ENCODE data around the gene GPR27.

Gene GPR27

GRCh38 chr3:71753701-71754609 is at the start of gene GPR27:
Gene GPR27 (plus strand): TSS chr3:71753855. CDS start chr3:71754050, 195 bp downstream.
- no peak for DNase-seq

GRCh38 chr3:71704915-71705314 is 48.7 kb upstream of the GPR27 start:
- DNase-seq = no peak

- DNase-seq = no peak
Measured at GRCh38 chr3:71705681-71706080, 48.0 kb upstream of the GPR27 start.

- DNase-seq = no peak
Measured at GRCh38 chr3:71707595-71707994, 46.1 kb upstream of the GPR27 start.

DNA sequence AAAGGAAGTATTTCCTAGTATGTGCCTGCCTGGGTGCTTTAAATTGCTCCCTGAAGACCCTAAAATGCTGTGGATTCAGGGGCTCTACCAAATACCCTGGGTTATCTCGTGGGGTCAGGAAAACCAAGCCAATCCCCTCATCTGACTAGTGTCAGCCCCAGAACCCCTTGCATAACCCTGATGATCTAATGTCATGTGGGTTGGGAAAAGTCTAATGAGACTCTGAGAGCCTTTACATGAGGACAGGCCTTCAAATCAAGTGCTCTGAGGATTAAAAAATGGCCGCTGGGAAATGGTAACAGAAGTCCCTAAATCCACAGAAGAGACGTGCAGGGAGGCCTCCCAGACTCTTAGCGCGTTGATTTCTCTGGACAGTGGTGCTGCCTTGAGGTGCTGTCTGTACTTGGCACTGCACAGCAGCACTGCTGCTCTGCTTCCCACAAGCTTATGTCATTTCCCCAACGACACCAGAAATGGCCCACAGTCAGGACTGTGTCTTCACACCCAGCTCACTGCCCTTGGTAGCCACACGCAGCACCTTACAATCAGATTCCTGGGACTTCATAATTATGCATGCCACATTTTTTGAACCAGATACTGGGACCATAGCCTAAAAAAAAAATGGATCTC is 45.1 kb upstream of the GPR27 start:
- DNase-seq = no peak

- DNase-seq = no peak
Measured at GRCh38 chr3:71709908-71710511, 43.6 kb upstream of the GPR27 start.

- DNase-seq = no peak
Measured at GRCh38 chr3:71710906-71711494, 42.7 kb upstream of the GPR27 start.

DNA sequence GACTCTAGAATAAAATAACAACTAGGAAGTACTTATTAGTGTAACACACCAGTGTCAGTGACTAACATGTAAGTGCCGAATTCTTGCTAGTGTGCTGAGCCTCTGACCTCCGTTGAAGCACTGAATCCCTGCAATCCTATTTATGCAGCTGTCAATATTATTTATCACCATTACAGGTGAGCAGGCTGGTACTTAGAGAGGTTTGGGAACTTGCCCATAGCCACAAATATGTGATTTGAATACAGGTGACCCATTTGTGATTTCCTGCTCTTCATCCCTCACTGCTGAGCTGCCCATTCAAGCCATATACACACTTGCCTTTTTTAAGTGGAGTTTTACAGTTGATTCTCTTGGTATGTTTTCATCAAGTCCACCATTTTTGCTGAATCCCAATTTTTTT is 40.6 kb upstream of the GPR27 start:
- DNase-seq = no peak

DNA sequence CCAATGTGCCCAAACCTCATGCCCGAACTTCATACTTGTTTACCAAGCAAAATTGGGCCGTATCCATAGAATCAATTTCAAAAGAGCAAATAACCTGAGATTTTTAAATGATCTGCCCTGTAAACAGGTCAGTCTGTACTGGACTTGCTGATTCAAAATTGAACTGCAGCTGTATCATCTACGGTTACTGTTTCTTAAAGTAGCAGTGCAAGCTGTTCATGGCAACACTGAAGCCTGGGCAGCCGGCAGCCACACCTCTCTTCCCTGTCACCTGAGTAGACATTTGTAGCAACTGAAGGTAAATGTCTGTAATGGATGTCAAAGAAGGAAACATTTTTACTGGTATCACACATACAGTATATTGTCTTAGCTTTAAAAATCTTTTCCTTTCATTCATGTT is 39.1 kb upstream of the GPR27 start:
- DNase-seq = no peak

GRCh38 chr3:71718072-71718471 is 35.6 kb upstream of the GPR27 start:
- peak; percentile 25 for DNase-seq

DNA sequence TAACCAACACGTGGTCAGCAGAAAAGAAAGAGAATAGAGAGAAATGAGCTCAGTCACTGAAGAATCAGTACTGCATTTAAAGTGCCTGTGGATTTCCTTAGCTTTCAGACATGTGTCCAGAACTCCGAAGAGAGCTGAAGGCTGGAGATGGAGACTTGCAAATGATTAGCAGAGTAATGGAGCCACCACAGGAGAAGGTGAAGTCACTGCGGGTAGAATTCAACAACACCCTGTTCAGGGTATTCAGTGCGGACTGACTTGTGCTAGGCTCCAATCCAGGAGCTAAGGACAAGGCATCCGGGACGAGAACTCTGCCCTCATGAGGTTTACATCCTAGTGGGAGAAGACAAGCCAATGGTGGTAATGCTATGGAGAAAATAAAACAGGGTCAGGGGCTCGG is 32.7 kb upstream of the GPR27 start:
- no peak for DNase-seq

GRCh38 chr3:71721651-71722157 is 32.0 kb upstream of the GPR27 start:
- DNase-seq = peak; percentile 26

DNA sequence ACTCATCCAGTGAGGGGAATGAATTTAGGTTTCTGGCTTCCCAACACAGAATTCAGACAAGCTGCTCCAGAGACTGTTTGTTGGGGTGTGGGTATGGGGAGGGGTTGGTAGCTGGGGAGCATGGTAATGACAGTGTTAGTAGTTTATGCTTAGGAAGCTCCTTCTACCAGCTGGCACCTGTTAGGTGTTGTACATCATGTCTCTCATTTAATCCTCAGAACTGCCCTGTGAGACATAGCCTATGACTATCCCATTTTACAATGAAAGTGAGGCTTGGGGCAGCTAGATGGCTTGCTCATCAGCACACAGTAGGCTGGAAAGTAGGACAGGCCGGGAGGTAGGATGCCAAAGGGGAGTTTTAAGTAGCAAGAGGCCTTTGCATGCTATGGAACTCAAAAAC is 31.0 kb upstream of the GPR27 start:
- no peak for DNase-seq

GRCh38 chr3:71723452-71724170 is 30.0 kb upstream of the GPR27 start:
- DNase-seq = peak; percentile 38

DNA sequence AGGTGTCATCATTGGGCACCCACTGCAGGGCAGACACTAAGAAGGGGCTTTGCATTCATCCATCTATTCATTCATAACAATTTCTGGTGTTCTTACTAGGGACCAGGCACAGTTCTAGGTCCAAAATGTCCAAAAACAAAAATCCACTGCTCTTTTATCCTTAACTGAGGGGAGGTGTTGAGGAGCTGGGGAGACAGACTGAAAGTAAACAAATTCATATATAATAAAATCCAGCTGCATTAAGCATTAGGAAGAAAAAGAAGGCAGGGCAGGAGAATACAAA is 29.5 kb upstream of the GPR27 start:
- DNase-seq = no peak

GRCh38 chr3:71724584-71725270 is 28.9 kb upstream of the GPR27 start:
- peak; percentile 25 for DNase-seq

GRCh38 chr3:71725271-71725991 is 28.2 kb upstream of the GPR27 start, which contains the start of gene EIF4E3:
Gene EIF4E3 (minus strand): TSS chr3:71725402. CDS start chr3:71725367, 35 bp downstream.
- peak; percentile 19 for DNase-seq

GRCh38 chr3:71726146-71726545 is 27.5 kb upstream of the GPR27 start:
- peak; percentile 40 for DNase-seq

DNA sequence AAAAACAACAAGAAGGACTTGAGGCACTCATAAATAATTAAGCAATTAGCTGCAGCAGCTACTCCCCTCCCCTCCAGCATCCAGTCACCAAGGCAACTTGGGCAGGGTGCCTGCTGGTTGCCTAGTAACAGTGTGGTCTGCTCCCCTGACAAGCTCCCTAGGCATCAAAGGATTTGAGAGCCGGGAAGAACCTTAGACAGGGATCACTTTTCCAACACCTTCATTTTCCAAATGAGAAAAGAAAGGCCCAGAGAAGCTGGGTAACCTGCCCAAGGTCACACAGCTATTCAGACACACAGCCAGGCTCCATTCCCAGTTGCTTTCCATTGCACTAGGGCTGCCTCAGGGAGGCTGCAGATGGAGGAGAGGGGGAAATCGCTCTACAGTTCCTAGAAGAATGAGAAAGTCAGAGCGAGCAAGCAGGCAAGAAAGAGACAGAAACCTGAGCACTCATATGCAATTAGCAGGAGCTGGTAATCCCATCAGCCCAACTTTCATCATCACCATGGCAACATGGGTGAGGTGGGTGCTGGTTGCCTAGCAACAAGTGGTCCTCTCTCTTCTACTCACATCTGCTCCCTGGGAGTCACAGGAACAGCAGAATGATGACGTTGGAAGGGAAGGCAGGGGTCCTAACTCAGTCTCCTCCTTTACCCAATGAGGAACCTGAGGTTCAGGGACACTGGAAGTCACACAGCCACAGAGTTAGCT is 24.9 kb upstream of the GPR27 start:
- no peak for DNase-seq

- DNase-seq = no peak
Measured at GRCh38 chr3:71732637-71733036, 21.0 kb upstream of the GPR27 start.

DNA sequence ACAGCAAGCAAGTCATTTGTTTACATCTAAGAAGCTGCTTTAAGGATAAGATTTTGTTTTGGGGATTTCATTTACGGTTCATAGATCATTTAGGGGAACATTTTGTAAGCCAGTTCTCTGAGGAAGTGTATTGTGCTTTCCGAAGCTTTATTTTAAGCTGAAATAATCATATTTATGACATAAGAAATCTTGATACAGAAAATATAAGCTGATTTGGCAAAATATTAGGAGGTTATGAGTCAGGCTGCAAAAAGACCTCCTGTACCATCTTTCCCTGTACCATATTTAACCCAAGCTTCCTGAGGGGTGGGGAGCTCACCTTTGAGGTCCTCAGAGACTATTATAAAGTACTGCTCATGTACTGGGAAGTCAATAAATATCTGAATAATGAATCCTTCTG is 20.3 kb upstream of the GPR27 start:
- no peak for DNase-seq

All from activated gamma-delta T cell treated with Interleukin-2 at 50 U/mL for 16 hours (primary cell).